NCI-H2227 treated with DMSO at 0.1 percent for 48 hours (cell line): ENCODE data around the gene YY1.
"Not testable (repeated sequence)": the region's sequence is repeated elsewhere in the genome, so short reads cannot be mapped to it uniquely, and the experiment has no call there.

Experiments
- DNase-seq: peaks from one replicate; lab custom pipeline; 2025; lab: John Stamatoyannopoulos, UW

Gene YY1

GRCh38 chr14:100296106-100296651 lies 57.2 kb downstream of the YY1 start:
- DNase-seq: no peak

GRCh38 chr14:100296729-100297128 lies 57.8 kb downstream of the YY1 start:
- DNase-seq: not testable (repeated sequence)

GRCh38 chr14:100297320-100298300 lies 58.7 kb downstream of the YY1 start:
- no peak for DNase-seq

- DNase-seq: no peak
Observed at GRCh38 chr14:100298551-100299237, 59.8 kb downstream of the YY1 start.

- DNase-seq: no peak
Observed at GRCh38 chr14:100299238-100299560, 60.3 kb downstream of the YY1 start.

- DNase-seq: no peak
Observed at GRCh38 chr14:100302616-100303015, 63.7 kb downstream of the YY1 start.

GRCh38 chr14:100303179-100303578 lies 64.2 kb downstream of the YY1 start:
- no peak for DNase-seq

- DNase-seq: no peak
Observed at GRCh38 chr14:100303925-100304324, 65.0 kb downstream of the YY1 start.

GRCh38 chr14:100304825-100305323 lies 65.9 kb downstream of the YY1 start:
- DNase-seq: peak; percentile 26

- DNase-seq: no peak
Observed at GRCh38 chr14:100305324-100306100, 66.6 kb downstream of the YY1 start.

- DNase-seq: peak; percentile 64
Observed at GRCh38 chr14:100306101-100306997, 67.4 kb downstream of the YY1 start, which contains the start of gene SLC25A29. TSS of gene SLC25A29 (minus strand) at chr14:100306444. CDS start at chr14:100306232, 212 bp downstream.

- no peak for DNase-seq
Observed at GRCh38 chr14:100306998-100307765, 68.2 kb downstream of the YY1 start.

GRCh38 chr14:100307766-100308426 lies 69.0 kb downstream of the YY1 start:
- no peak for DNase-seq

GRCh38 chr14:100308427-100308792 lies 69.5 kb downstream of the YY1 start:
- not testable (repeated sequence) for DNase-seq

GRCh38 chr14:100309028-100309737 lies 70.2 kb downstream of the YY1 start:
- no peak for DNase-seq

- not testable (repeated sequence) for DNase-seq
Observed at GRCh38 chr14:100312110-100312876, 73.3 kb downstream of the YY1 start.

GRCh38 chr14:100312877-100313400 lies 74.0 kb downstream of the YY1 start:
- no peak for DNase-seq
